K562 (cell line): ENCODE data around the gene BCKDHB. TPM values are rescaled to one million over a fixed set of nuclear protein-coding genes. Genes with fewer than 3 reads are reported as not detected.

Source experiments
- ETV1 ChIP-seq: fragments of 450-650 bp; conservative IDR thresholded peaks from 2 replicates; pipeline ENCODE4 v1.6.1; 2016; ENCODE audit warnings: missing genetic modification characterization, control low read depth, low read depth, missing compliant biosample characterization
- NR1H2 ChIP-seq: sonication (generic); formaldehyde crosslinking; IDR thresholded peaks from 2 replicates; pipeline ENCODE4 v1.4.0; 2020; ENCODE audit warnings: mild to moderate bottlenecking, missing genetic modification reagents
- ZBTB43 ChIP-seq: sonication (generic); formaldehyde crosslinking; IDR thresholded peaks from 2 replicates; pipeline ENCODE4 v1.8.0; 2023; ENCODE audit warnings: mild to moderate bottlenecking, missing genetic modification reagents
- polyA plus RNA-seq, 8 experiments: library from polyadenylated mRNA; depleted of rRNA in 4 of 8; stranded (reverse) in 5 of 8; unstranded in 3 of 8; fragments of >200 nt; fragmentation: Nextera tagmentation in 2 of 8; fragmentation: Illumina TruSeq in 1 of 8; extraction: Ambion mirVana in 2 of 8; extraction: Trizol in 1 of 8; gene quantifications; 2 replicates each; pipeline versions ENCODE4 v1.2.1 to v1.2.3, GENCODE V29; 2011 to 2014; ENCODE audit warnings: inconsistent platforms in 1 of 8, missing spikeins in 1 of 8
- total RNA-seq, 7 experiments: library from RNA; depleted of rRNA in 6 of 7; stranded (reverse); fragments of >200 nt in 6 of 7; fragmentation: Illumina TruSeq in 2 of 7; extraction: Trizol in 2 of 7; gene quantifications; 2 replicates each; pipeline versions ENCODE4 v1.2.1 to v1.2.3, GENCODE V29; 2011 to 2021; ENCODE audit warnings: low replicate concordance in 1 of 7
- TF ChIP-seq, protein P1 (sequence below), 2 experiments: fragments of 450-650 bp; formaldehyde crosslinking in 1 of 2; IDR thresholded peaks; 2 replicates each; pipeline versions ENCODE4 v1.4.0 to v1.6.1; 2014 to 2020; ENCODE audit warnings: mild to moderate bottlenecking in 2 of 2, borderline replicate concordance in 1 of 2, low read depth in 1 of 2
- TF ChIP-seq, protein P2 (sequence below): fragments of 250-450 bp; sonication (Bioruptor Pico); IDR thresholded peaks from 2 replicates; pipeline ENCODE4 v1.8.0; 2022; ENCODE audit warnings: inconsistent platforms, mild to moderate bottlenecking, moderate library complexity, borderline replicate concordance

BCKDHB gene
- total and polyA plus RNA-seq, 9 of the 15 experiments (the other 6 are each of a cell fraction or from before 2014, with no cell fraction given), result 4.1 to 23.7 (median 7.5) TPM

DNA sequence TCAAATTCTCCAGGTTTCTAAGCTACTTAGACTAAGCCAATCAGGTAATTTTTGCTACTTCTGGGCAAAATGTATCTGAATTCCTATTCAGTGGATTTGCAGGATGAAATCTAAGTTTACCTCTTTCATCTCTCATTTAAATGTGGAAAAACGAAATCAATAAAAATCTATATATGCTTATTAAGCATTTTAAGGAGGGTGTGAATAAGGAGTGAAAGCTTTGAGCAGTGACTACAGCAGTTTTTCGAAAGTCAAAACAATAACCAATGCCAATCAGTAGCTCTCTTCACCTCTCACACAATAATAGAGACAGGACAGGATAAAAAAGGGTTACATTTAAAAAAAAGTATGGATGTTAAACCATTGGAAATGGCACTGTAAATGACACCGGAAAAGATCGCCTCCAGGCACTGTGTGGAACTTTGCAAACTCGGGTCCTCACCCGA lies 476 bp upstream of the BCKDHB start (continued):
- TF ChIP-seq ZBTB43 (CRISPR knock-in tag) (no peak), ETV1 (tag) (peak; percentile 65), NR1H2 (CRISPR knock-in tag) (no peak)
- TF ChIP-seq, protein P1, sequence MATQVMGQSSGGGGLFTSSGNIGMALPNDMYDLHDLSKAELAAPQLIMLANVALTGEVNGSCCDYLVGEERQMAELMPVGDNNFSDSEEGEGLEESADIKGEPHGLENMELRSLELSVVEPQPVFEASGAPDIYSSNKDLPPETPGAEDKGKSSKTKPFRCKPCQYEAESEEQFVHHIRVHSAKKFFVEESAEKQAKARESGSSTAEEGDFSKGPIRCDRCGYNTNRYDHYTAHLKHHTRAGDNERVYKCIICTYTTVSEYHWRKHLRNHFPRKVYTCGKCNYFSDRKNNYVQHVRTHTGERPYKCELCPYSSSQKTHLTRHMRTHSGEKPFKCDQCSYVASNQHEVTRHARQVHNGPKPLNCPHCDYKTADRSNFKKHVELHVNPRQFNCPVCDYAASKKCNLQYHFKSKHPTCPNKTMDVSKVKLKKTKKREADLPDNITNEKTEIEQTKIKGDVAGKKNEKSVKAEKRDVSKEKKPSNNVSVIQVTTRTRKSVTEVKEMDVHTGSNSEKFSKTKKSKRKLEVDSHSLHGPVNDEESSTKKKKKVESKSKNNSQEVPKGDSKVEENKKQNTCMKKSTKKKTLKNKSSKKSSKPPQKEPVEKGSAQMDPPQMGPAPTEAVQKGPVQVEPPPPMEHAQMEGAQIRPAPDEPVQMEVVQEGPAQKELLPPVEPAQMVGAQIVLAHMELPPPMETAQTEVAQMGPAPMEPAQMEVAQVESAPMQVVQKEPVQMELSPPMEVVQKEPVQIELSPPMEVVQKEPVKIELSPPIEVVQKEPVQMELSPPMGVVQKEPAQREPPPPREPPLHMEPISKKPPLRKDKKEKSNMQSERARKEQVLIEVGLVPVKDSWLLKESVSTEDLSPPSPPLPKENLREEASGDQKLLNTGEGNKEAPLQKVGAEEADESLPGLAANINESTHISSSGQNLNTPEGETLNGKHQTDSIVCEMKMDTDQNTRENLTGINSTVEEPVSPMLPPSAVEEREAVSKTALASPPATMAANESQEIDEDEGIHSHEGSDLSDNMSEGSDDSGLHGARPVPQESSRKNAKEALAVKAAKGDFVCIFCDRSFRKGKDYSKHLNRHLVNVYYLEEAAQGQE (IDR thresholded peaks at IDR 0.05; ENCODE audit: borderline replicate concordance), result no peak
- TF ChIP-seq, protein P1 (CRISPR knock-in tag; IDR thresholded peaks at IDR 0.05; ENCODE audit: low read depth), result no peak
- TF ChIP-seq, protein P2, sequence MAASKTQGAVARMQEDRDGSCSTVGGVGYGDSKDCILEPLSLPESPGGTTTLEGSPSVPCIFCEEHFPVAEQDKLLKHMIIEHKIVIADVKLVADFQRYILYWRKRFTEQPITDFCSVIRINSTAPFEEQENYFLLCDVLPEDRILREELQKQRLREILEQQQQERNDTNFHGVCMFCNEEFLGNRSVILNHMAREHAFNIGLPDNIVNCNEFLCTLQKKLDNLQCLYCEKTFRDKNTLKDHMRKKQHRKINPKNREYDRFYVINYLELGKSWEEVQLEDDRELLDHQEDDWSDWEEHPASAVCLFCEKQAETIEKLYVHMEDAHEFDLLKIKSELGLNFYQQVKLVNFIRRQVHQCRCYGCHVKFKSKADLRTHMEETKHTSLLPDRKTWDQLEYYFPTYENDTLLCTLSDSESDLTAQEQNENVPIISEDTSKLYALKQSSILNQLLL (CRISPR knock-in tag), result no peak
